AG10803 (cell line): ENCODE results near the gene C12orf43.

Experiments
- DNase-seq: peaks from one replicate; pipeline ENCODE4 v3.0.0; 2010; ENCODE audit warnings: low read depth
- H3K4me3 ChIP-seq: 2 replicates; pipeline ENCODE4 v1.5.1; 2011; ENCODE audit warnings: mild to moderate bottlenecking, low read length, control low read depth
- TF ChIP-seq, protein P1 (sequence below): conservative IDR thresholded peaks from 2 replicates; pipeline ENCODE4 v1.5.1; 2011; ENCODE audit warnings: mild to moderate bottlenecking, low read length, control low read depth, inconsistent platforms

Gene C12orf43

GRCh38 chr12:121038861-121039668, 22.8 kb upstream of the C12orf43 start, which contains the start of gene OASL:
Gene OASL (minus strand): TSS chr12:121039246. CDS start chr12:121038971, 275 bp downstream.
- TF ChIP-seq, protein P1, sequence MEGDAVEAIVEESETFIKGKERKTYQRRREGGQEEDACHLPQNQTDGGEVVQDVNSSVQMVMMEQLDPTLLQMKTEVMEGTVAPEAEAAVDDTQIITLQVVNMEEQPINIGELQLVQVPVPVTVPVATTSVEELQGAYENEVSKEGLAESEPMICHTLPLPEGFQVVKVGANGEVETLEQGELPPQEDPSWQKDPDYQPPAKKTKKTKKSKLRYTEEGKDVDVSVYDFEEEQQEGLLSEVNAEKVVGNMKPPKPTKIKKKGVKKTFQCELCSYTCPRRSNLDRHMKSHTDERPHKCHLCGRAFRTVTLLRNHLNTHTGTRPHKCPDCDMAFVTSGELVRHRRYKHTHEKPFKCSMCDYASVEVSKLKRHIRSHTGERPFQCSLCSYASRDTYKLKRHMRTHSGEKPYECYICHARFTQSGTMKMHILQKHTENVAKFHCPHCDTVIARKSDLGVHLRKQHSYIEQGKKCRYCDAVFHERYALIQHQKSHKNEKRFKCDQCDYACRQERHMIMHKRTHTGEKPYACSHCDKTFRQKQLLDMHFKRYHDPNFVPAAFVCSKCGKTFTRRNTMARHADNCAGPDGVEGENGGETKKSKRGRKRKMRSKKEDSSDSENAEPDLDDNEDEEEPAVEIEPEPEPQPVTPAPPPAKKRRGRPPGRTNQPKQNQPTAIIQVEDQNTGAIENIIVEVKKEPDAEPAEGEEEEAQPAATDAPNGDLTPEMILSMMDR: no peak
- DNase-seq: peak; percentile 68
- peak within 1 kb of the TSS; percentile 41 for H3K4me3 ChIP-seq

DNA sequence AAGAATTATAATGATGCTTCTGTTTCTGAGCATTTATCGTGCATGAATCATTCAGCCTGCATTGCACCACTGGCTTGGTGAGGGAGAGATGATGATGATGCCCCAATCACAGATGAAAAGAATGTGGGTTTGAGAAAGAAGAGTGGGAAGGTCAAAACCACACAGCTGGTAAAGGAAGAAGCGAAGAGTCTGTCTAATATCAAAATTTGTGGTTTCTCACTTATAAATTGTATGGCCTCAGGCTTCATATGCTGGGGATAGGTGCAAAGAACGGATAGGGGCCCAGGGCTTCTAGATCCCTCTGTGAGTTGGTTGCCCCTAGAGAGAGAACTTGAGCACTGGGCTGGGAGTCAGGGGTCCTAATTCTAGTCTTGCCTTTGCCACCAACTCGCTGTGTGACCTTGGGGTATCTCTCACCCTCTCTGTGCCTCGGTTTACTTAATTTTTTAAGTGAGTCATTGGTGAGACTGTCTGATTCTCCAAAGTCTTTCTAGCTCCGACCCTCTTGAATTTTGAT, 20.6 kb upstream of the C12orf43 start:
- TF ChIP-seq, protein P1: no peak
- DNase-seq: peak; percentile 82
- no peak overlapping the region for H3K4me3 ChIP-seq

- no peak overlapping the region for H3K4me3 ChIP-seq
- TF ChIP-seq, protein P1: no peak
- DNase-seq: no peak
Measured at GRCh38 chr12:121034616-121035305, 18.5 kb upstream of the C12orf43 start.

- no peak overlapping the region for H3K4me3 ChIP-seq
- DNase-seq: peak; percentile 46
- TF ChIP-seq, protein P1: no peak
Measured at GRCh38 chr12:121033625-121034349, 17.5 kb upstream of the C12orf43 start.

DNA sequence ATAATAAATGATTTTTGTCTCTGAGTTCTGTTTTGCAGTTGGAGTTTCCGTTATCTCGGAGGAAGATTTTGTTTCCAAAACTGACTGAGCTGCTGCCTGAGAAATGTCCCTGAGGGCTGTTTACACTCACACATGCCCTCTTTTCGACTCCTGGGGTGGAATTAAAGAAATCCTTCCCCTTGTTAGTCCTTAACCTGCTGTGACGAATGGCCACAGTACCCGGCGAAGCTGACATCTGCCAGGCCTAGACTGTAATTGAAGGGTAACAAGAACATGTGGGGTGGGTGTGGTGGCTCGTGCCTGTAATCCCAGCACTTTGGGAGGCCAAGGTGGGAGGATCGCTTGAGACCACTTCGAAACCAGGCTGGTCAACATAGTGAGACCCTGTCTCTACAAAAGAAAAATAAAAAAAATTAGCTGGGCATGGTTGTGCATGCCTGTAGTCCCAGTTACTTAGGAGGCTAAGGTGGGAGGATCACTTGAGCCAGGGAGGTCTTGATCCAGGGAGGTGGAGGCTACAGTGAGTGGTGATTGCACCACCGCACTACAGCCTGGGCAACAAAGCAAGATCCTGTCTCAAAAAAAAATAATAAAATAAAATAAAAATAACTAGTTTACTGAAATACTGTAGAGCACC, 14.4 kb upstream of the C12orf43 start:
- DNase-seq: no peak
- TF ChIP-seq, protein P1: no peak
- no peak overlapping the region for H3K4me3 ChIP-seq

DNA sequence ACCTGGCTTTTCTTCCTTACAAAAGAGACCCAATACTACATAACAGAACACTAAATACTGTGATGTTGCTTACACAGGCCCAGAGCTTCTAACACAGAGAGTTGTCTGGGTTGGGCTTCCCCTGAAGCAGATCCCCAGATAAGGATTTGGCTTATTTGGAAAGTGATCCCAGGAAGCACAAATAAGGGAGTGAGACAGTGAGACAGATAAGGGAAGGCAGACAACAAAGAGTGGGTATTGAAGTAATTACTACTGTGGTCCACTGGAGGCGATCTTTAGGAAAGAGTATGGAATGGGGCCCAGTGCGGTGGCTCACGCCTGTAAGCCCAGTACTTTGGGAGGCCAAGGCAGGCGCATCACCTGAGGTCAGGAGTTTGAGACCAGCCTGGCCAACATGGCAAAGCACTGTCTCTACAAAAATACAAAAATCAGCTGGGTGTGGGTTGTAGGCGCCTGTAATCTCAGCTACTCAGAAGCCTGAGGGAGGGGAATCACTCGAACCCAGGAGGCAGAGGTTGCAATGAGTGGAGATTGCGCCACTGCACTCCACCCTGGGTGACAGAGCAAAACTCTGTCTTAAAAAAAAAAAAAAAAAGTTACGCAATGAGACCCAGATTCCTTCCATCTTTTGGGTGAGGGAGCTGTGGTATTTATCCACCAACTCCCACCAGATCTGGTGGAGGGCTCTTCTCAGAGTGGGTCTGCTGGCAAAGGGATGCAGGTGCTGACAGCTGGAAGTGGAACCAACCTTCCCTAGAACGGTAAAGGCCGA, 10.2 kb upstream of the C12orf43 start:
- H3K4me3 ChIP-seq: no peak overlapping the region
- TF ChIP-seq, protein P1: no peak
- DNase-seq: no peak
